Measurements from ENCODE around the gene USPL1.

The USPL1 gene

GRCh38 chr13:30704596-30704995 is 86.9 kb downstream of the USPL1 start:
- Histone ChIP-seq H3K4me3 (ENCODE audit: insufficient read depth, low read depth, low read length, poor library complexity, severe bottlenecking) (no peak overlapping the region), H3K27me3 (replicated peaks; ENCODE audit: control insufficient read depth, insufficient read depth, low read length, poor library complexity, severe bottlenecking) (no peaks in the 10 kb centered on the region), H3K4me1 (ENCODE audit: control insufficient read depth, insufficient read depth, low read length, poor library complexity, severe bottlenecking) (no peaks in the 10 kb centered on the region), H3K27ac (ENCODE audit: insufficient read depth, low read length, poor library complexity, severe bottlenecking) (no peak overlapping the region), H3K9me3 (ENCODE audit: control insufficient read depth, low read length) (no peaks in the 10 kb centered on the region), H3K36me3 (ENCODE audit: control insufficient read depth, insufficient read depth, low read length) (no peaks in the 10 kb centered on the region)
- no peak for DNase-seq

- no peak overlapping the region for H3K27ac ChIP-seq (ENCODE audit: insufficient read depth, low read length, poor library complexity, severe bottlenecking)
- H3K36me3 ChIP-seq (ENCODE audit: control insufficient read depth, insufficient read depth, low read length) = no peaks in the 10 kb centered on the region
- no peaks in the 10 kb centered on the region for H3K4me1 ChIP-seq (ENCODE audit: control insufficient read depth, insufficient read depth, low read length, poor library complexity, severe bottlenecking)
- no peak overlapping the region for H3K4me3 ChIP-seq (ENCODE audit: insufficient read depth, low read depth, low read length, poor library complexity, severe bottlenecking)
- no peak for DNase-seq
- H3K27me3 ChIP-seq (replicated peaks; ENCODE audit: control insufficient read depth, insufficient read depth, low read length, poor library complexity, severe bottlenecking) = no peaks in the 10 kb centered on the region
- no peaks in the 10 kb centered on the region for H3K9me3 ChIP-seq (ENCODE audit: control insufficient read depth, low read length)
These were observed 88.0 kb downstream of the USPL1 start for GRCh38 chr13:30705680-30706079.

- no peaks in the 10 kb centered on the region for H3K4me1 ChIP-seq (ENCODE audit: control insufficient read depth, insufficient read depth, low read length, poor library complexity, severe bottlenecking)
- H3K36me3 ChIP-seq (ENCODE audit: control insufficient read depth, insufficient read depth, low read length) = no peaks in the 10 kb centered on the region
- no peak overlapping the region for H3K27ac ChIP-seq (ENCODE audit: insufficient read depth, low read length, poor library complexity, severe bottlenecking)
- H3K4me3 ChIP-seq (ENCODE audit: insufficient read depth, low read depth, low read length, poor library complexity, severe bottlenecking) = no peak overlapping the region
- H3K27me3 ChIP-seq (replicated peaks; ENCODE audit: control insufficient read depth, insufficient read depth, low read length, poor library complexity, severe bottlenecking) = no peaks in the 10 kb centered on the region
- no peaks in the 10 kb centered on the region for H3K9me3 ChIP-seq (ENCODE audit: control insufficient read depth, low read length)
- no peak for DNase-seq
These were observed 90.8 kb downstream of the USPL1 start for GRCh38 chr13:30708541-30708940.

Measured in effector memory CD4-positive, alpha-beta T cell (primary cell).